Measurements from ENCODE around the gene AGRN.
"Not testable (repeated sequence)": the region's sequence is repeated elsewhere in the genome, so short reads cannot be mapped to it uniquely, and the experiment has no call there.

Gene AGRN

GRCh38 chr1:1098681-1099421 is 78.9 kb downstream of the AGRN start:
- no peak for DNase-seq
- Histone ChIP-seq H3K27ac (ENCODE audit: insufficient read depth, low read length, poor library complexity, severe bottlenecking) (no peak overlapping the region), H3K4me1 (ENCODE audit: control insufficient read depth, insufficient read depth, low read length, poor library complexity, severe bottlenecking) (no peaks in the 10 kb centered on the region), H3K27me3 (replicated peaks; ENCODE audit: control insufficient read depth, insufficient read depth, low read length, poor library complexity, severe bottlenecking) (no peaks in the 10 kb centered on the region), H3K36me3 (ENCODE audit: control insufficient read depth, insufficient read depth, low read length) (no peaks in the 10 kb centered on the region), H3K4me3 (ENCODE audit: insufficient read depth, low read depth, low read length, poor library complexity, severe bottlenecking) (no peak overlapping the region), H3K9me3 (ENCODE audit: control insufficient read depth, low read length) (no peaks in the 10 kb centered on the region)

GRCh38 chr1:1099506-1100183 is 79.7 kb downstream of the AGRN start:
- no peaks in the 10 kb centered on the region for H3K36me3 ChIP-seq (ENCODE audit: control insufficient read depth, insufficient read depth, low read length)
- H3K4me3 ChIP-seq (ENCODE audit: insufficient read depth, low read depth, low read length, poor library complexity, severe bottlenecking): no peak overlapping the region
- no peak for DNase-seq
- peaks cover 8% of the 10 kb centered on the region for H3K4me1 ChIP-seq (ENCODE audit: control insufficient read depth, insufficient read depth, low read length, poor library complexity, severe bottlenecking)
- H3K27me3 ChIP-seq (replicated peaks; ENCODE audit: control insufficient read depth, insufficient read depth, low read length, poor library complexity, severe bottlenecking): no peaks in the 10 kb centered on the region
- no peak overlapping the region for H3K27ac ChIP-seq (ENCODE audit: insufficient read depth, low read length, poor library complexity, severe bottlenecking)
- H3K9me3 ChIP-seq (ENCODE audit: control insufficient read depth, low read length): no peaks in the 10 kb centered on the region

- no peak overlapping the region for H3K27ac ChIP-seq (ENCODE audit: insufficient read depth, low read length, poor library complexity, severe bottlenecking)
- DNase-seq: no peak
- no peaks in the 10 kb centered on the region for H3K27me3 ChIP-seq (replicated peaks; ENCODE audit: control insufficient read depth, insufficient read depth, low read length, poor library complexity, severe bottlenecking)
- H3K9me3 ChIP-seq (ENCODE audit: control insufficient read depth, low read length): no peaks in the 10 kb centered on the region
- peaks cover 8% of the 10 kb centered on the region for H3K4me1 ChIP-seq (ENCODE audit: control insufficient read depth, insufficient read depth, low read length, poor library complexity, severe bottlenecking)
- H3K4me3 ChIP-seq (ENCODE audit: insufficient read depth, low read depth, low read length, poor library complexity, severe bottlenecking): no peak overlapping the region
- no peaks in the 10 kb centered on the region for H3K36me3 ChIP-seq (ENCODE audit: control insufficient read depth, insufficient read depth, low read length)
Observed at GRCh38 chr1:1100296-1100695, 80.4 kb downstream of the AGRN start.

- no peak for DNase-seq
- Histone ChIP-seq H3K9me3 (ENCODE audit: control insufficient read depth, low read length) (no peaks in the 10 kb centered on the region), H3K27me3 (replicated peaks; ENCODE audit: control insufficient read depth, insufficient read depth, low read length, poor library complexity, severe bottlenecking) (no peaks in the 10 kb centered on the region), H3K4me1 (ENCODE audit: control insufficient read depth, insufficient read depth, low read length, poor library complexity, severe bottlenecking) (peaks cover 8% of the 10 kb centered on the region), H3K4me3 (ENCODE audit: insufficient read depth, low read depth, low read length, poor library complexity, severe bottlenecking) (no peak overlapping the region), H3K27ac (ENCODE audit: insufficient read depth, low read length, poor library complexity, severe bottlenecking) (no peak overlapping the region), H3K36me3 (ENCODE audit: control insufficient read depth, insufficient read depth, low read length) (no peaks in the 10 kb centered on the region)
Observed at GRCh38 chr1:1101503-1101902, 81.6 kb downstream of the AGRN start.

- not testable (repeated sequence) for H3K36me3 ChIP-seq (ENCODE audit: control insufficient read depth, insufficient read depth, low read length); H3K27me3 ChIP-seq (replicated peaks; ENCODE audit: control insufficient read depth, insufficient read depth, low read length, poor library complexity, severe bottlenecking); H3K9me3 ChIP-seq (ENCODE audit: control insufficient read depth, low read length); DNase-seq; H3K27ac ChIP-seq (ENCODE audit: insufficient read depth, low read length, poor library complexity, severe bottlenecking); H3K4me3 ChIP-seq (ENCODE audit: insufficient read depth, low read depth, low read length, poor library complexity, severe bottlenecking); H3K4me1 ChIP-seq (ENCODE audit: control insufficient read depth, insufficient read depth, low read length, poor library complexity, severe bottlenecking)
Observed at GRCh38 chr1:1104152-1104551, 84.2 kb downstream of the AGRN start.
